HTERT RPE-1 (cell line): ENCODE measurements around the gene FAM120C.

Experiments
- in situ Hi-C: fragments of 300-500 bp; cut with MboI; formaldehyde crosslinking; loops from 4 replicates; pipeline ENCODE4 v1.14.3; 2020; ENCODE audit warnings: low sequenced_read_pairs

Gene FAM120C, protein sequence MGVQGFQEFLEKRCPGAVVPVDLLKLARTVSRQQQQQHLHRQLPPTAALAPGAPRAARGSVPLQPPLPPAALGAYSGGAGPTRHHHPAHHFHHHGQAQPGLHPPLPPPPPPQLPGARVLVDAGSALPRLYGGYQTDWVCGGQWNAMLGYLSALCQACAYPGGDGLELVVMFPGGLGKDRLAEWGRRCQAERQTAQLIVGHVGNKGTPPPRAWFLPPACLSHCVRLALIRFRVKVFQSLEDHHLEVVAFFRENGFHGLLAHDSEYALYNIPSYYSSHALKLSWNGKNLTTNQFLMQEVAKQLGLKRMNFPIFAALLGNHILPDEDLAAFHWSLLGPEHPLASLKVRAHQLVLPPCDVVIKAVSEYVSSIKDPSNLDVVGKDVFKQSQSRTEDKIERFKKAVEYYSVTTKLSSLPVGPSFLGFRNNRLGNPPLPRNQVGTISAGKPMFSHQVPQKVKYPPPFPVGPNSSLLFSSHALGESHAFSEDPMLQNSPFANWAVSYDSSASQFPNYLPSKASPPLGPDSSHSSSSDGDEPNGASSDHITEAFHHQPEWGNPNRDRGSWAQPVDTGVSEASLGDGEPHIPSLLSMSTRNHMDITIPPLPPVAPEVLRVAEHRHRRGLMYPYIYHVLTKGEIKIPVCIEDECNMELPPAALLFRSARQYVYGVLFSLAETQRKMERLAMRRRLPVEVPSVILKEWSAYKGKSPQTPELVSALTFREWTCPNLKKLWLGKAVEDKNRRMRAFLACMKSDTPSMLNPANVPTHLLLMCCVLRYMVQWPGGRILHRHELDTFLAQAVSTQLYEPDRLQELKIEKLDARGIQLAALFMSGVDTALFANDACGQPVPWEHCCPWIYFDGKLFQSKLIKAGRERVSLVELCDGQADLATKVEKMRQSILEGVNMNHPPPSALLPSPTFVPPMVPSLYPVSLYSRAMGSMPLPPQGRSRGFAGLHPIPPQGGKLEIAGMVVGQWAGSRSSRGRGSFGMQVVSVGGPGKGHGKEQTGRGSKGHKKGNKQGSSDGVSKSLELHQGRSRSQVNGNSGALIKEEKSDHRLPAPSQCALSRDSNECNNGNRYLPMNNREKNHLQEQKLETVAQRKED

DNA sequence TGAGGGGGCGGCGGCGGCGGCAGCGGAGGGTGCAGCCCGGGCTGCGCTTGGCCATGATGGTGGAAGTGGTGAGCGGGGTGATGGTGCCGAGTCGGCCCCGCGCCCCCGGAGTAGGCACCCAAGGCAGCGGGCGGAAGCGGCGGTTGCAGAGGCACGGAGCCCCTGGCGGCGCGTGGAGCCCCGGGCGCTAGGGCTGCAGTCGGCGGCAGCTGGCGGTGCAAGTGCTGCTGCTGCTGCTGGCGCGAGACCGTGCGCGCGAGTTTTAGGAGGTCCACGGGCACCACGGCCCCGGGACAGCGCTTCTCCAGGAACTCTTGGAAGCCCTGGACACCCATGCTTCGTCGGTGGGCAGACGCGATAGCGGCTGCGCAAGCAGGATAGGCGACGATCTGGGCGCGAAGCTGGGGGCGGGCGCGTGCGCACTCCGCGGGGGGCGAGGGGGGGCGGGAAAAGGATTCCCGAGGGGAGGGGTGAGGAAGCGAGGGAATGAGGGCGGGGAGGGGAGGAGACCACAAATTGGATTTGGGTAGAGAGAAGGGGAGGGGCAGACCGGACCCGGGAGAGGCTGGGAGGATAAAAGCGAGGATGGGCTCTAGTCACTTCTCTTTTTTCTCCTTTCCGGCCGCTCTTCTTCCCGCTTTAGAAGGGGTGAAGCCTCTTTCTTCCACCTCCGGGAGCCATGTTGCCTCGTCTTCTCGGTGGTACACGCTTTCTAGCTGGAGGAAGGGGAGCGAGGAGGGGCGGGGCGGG is at the start of gene FAM120C:
FAM120C (minus strand) TSS at position 391 of the 750 bp plus-strand sequence; CDS start at position 335, 56 bp downstream.
- in situ Hi-C loops, result no loop called here

DNA sequence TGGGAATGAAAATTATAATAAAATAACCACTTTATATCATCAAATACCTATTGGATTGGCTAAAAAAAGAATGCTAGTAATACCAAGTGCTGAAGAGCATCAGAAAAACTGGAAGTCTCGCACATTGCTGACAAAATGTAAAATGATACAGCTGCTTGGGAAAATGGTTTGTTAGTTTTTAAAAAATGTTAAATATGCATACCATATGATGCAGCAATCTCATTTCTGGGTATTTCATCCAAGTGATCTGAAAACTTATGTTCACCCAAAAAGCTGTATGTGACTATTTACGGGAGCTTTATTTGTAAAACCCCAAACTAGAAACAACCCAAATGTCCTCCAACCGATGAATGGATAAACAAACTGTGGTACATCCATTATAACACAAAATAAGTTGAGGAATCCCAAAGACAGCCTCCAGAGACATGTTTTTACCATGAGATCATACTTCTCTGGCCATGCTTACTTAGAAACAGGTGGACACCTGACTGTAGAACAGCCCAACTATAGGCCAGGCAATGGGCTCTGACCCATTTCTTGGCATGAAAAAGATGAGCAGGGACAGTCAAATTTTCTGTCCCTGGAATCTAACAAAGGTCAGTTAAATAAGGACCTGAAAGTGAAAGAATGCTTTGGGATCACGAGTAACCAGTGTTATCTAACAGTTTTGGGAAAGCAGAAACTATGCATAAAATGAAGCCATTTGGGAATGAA is 47.5 kb upstream of the FAM120C start:
- in situ Hi-C loops, result no loop called here

DNA sequence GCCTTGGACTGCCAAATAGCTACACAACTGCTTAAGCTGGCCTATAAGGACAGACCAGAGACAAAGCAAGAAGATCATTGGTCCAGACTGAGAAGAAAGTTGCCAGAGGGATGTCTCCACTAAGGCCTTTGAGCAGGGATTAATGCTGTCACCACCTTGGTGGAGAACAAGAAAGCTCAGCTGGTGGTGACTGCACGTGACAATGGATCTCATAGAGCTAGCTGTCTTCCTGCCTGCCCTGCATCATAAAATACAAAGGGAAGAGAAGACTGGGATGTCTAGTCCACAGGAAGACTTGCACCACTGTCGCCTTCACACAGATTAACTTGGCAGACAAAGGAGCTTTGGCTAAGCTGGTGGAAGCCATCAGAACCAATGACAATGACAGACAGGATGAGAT is 40.5 kb upstream of the FAM120C start:
- in situ Hi-C loops, result no loop called here

DNA sequence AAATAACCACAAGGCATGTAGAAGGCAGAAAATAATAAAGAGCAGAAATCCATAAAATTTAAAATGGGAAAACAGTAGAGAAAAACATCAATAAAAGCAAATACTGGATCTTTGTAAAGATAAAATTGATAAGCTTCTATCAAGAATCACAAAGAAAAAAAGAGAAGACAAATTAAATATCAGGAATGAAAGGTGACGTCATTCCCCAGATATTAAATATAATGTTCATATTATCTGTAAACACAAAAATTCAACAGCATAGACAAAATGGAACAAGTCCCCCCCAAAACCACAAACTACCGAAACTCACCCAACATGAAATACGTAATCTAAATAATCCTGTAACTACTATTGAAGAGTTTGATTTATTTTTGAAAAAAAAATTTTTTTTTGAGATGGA is 30.5 kb upstream of the FAM120C start:
- in situ Hi-C loops, result no loop called here

DNA sequence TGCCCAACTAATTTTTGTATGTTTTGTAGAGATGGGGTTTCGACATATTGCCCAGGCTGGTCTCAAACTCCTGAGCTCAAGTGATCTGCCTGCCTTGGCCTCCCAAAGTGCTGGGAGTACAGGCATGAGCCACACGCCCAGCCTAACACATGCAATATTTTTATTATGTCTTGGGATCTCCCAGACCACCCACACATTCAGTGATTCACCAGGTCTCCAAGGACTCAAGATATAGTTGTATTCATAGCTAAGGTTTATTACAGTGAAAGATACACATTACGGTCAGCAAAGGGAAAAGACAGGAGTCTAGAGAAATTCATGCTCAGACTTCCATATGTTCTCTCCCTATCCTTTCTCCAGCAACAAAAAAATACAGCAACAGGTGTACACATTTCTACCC is 25.5 kb upstream of the FAM120C start:
- in situ Hi-C loops, result no loop called here

DNA sequence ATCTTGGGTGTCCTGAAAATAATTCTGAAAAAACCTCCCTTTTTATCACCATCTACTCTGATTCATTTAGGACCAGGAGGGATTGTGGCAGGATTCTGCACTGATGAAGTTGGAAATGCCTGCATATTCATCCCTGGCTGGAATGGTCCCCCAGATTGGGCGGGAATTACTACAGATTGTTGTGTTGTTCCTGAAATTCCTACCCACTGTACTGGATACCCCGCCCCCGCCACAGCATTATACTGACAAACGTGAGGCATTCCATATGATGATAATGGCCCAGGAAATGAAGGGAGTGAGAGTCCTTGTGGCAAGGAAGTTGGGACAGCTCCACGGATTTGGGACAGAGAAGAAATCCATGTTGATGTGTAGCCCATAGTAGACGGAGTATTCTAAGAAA is 15.2 kb upstream of the FAM120C start:
- in situ Hi-C loops, result no loop called here

DNA sequence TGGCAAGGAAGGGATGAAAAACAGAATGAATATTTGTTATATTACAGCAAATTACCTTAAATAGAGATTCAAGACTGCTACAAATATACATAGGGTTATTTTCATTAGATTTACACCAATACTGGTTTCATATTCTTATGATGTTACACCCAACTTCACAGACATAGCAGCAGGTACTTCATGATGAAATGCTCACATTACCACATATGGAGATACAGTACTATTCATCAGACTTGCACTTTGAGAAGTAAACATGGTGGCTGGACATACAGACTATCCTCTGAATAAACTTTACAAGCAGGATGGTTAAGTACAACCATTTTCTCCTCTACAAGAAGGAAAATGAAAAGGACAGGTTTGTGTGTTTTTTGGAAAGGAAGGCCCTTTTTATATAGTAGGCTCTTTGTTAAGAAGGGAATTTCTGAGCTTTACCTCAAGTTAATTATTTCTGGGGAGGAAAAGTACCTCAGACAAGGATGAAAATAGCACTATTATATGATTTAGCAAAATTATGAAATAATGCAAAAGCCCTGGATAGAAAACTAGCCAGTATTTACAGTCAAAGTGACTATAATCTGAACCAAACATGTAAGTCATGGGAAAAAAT is 12.0 kb upstream of the FAM120C start:
- in situ Hi-C loops, result no loop called here

DNA sequence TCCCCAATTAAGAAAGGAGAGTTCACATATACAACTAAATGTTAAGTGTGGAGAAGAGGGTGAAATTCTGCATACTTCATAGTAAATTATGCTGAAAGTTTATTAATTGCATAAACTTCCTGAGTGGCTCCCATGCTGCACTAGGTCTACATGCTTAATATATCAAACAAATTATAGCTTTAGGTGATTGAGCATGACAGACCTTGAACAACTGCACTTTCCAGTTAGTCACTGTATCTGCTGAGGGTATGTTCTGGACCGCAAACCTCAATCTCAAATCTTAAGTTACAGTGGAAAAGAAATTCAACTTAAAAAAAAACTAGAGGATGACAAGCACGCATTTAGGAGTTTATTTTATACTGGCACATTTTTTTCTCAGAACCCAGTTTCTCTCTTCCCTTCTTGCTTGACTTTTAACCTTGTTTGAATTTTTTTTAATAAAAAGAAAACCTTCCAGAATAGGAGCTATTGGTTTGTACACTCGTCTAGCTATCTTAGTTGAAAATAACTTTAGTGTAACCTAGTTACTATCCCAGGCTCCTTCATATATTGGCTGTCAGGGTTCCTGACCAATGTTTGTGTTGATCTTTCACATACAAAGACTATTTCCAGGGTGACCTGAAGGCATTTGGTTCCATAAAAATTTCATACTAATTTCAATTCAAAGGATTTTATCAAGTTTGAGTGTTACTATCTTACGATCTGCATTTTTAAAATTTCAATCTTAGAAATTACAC is 10.2 kb upstream of the FAM120C start:
- in situ Hi-C loops, result no loop called here

DNA sequence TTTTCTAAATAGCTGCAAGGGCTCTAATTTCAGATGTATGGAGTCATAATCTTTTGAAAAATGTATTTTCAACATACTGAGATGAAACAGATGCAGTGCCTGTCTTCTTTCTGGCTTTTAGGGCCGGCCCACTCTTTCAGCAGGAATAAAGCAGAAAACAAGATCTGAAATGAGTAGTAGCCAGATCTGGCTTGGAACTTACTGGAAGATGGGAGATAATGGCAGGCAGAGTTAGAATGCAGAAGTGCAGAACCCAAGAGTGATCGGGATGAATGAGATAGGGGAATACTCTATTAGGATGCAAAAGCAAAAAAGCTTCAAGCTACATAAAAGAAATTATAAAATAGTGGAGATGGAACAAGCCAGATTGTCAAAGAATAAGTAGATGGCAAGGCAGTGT is 1.4 kb upstream of the FAM120C start:
- in situ Hi-C loops, result no loop called here

DNA sequence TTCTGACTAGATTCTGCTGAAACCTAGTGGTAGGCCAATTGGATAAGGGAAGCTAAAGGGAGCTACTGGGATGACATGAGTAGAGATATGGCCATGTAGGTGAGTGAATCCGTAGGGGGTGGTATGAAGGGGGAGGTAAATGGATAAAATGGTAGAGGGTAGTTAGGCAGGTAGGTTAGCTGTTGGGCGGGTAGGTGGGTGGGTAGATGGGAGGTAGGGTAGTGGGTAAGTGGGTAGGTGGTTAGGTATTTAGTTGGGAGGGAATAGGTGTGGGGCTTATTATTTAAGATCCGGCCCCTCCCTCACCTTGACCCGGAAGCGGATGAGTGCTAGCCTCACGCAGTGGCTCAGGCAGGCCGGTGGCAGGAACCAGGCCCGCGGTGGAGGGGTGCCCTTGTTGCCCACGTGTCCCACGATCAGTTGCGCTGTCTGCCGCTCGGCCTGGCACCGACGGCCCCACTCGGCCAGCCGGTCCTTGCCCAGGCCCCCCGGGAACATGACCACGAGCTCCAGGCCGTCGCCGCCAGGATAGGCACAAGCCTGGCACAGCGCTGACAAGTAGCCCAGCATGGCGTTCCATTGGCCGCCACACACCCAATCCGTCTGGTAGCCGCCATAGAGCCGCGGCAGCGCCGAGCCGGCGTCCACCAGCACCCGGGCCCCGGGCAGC is 725 bp downstream of the FAM120C start:
- in situ Hi-C loops, result no loop called here

DNA sequence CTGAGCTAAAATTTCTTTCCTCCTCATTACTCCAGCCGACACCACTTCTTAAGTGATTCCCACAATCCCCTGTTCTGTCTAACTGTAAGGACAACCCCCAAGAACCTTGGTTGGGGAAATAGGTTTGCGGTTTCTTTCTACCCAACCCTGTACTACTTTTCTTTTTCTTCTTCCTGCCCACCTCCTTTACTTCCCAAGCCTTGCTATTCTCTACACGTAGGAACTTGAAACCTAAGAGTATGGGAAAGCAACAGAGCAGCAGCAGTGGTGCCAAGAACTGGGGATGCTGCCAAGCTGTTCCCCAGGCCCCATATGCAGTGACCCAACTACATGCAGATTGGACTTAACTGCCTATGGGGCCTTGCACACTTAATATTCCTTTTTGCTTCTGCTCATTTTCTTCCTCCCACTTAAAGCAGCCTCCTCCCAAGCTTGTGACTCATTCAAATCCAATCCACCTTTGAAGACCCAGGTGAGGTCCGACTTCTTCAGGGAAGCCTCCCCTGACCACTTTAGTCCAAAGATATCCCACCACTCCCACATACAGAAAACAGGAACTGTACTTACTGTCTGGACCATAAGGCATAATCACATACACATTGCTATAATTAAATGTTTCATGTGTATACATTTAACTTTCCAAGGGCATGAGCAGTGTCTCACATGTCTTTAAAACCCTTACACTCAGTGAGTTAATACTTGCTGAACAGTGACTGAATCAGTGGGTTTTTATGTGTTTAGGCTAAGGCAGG is 1.7 kb downstream of the FAM120C start:
- in situ Hi-C loops, result no loop called here

DNA sequence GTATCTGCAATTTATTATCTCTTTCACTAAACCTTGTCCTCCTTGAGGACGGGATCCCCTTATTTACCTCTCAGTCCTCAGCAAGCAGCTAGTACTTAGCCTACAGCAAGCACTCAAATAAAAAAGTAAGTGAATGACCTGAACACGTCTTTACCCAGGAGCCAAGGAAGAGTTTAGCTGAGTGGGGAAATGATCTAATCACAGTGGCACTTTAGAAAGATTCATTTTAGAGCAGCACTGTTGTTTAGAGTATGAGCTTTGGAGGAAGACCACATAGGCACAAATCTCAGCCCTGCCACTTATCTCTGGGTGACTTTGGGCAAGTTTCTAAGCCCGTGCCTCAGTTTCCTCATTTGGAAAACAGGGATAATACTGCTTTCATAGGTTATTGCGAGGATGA is 2.7 kb downstream of the FAM120C start:
- in situ Hi-C loops, result no loop called here

DNA sequence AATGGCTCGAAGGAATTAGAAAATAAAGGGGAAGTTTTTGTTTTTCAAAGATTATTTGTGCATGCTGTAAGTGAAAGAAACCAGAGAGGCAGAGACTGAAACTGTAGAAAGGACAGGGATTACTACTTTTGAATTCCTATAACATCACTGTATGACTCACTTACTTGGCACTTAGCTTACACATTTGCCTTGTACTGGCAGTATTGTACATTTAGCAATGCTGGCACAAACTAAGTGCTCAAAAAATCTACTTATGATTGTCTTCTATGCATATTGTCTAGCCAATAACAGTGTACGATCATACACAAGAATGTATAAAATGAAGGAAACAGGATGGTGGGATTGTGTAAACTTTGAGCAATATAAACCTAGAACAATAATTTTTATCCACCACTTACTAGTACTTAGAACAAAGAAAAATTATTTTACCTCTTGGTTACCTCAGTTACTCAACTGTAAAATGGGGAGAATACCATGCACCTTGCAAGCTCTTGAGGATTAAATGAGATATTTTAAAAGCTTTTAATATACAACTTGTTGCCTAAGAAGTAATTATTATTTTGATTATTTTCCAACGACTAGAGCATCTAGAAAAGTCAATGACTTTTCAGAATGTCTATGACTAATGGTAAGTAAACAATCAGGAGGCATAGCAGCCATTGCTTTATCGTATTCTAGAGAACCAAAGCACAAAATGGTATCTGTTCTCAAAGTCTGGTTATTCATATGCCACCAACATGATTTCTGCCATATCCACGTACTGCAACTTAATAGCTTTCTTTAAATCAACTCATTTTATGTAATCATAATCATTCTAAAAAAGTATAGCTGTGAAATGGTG is 4.7 kb downstream of the FAM120C start:
- in situ Hi-C loops, result no loop called here

DNA sequence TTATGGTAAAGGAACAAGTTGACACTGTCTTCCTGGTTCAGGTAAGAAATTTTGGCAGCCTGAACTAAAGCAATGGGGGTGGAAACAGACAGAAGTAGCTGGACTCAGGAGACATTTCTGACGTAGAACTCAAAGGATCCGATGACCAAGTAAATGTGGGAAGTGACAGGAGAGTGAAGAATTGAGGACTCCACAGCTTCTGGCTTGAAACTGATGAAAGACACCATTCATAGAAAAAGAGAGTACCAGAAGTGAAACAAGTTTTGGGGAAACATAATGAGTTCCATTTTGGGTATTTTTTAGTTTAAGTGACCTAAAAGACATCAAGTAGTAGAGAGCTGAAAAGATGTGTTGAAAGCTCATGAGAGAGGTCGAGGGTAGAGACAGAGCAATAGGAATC is 5.7 kb downstream of the FAM120C start:
- in situ Hi-C loops, result no loop called here

DNA sequence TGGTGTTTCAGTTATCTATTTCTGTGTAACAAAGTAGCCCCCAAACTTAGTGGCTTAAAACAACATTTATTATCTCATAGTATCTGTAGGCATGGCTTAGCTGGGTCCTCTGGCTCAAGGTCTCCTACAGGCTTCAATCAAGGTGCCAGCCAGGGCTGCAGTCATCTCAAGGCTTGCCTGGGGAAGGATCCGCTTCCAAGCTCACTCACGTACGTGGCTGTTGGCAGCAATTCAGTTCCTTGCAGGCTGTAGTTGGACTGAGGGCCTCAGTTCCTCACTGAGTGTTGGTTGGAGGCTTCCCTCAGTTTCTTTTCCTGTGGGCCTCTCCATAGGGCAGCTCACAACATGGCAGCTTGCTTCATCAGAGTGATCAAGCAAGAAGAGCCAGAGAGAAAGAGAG is 9.3 kb downstream of the FAM120C start:
- in situ Hi-C loops, result no loop called here

DNA sequence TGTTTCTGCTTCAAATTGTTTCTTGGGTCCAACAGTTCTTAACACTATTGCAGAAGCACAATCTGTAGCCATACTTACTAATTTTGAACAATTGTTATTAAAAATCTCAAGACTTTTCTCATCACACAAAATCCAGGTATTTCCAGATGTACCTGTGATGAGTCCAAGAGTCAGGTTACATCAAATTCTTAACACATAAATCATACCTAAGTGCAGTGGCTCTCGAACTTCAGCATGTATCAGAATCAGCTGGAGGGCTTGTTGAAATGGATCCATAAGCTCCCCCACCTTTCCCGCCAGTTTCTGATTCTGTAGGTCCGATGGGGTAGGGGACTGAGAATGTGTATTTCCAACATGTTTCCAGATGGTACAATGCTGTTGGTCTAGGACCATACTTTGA is 10.6 kb downstream of the FAM120C start:
- in situ Hi-C loops, result no loop called here
